ENCODE data around the gene MKX. TPM values are rescaled to one million over a fixed set of nuclear protein-coding genes. Genes with fewer than 3 reads are reported as not detected.

MKX gene
- total RNA-seq, 1 donor from 2014 or later, result 0.42 TPM

- no peak for DNase-seq
- no peak for TF ChIP-seq CTCF (IDR thresholded peaks at IDR 0.05; ENCODE audit: partially characterized antibody, unreplicated experiment)
- H3K36me3 Mint-ChIP-seq (ENCODE audit: unreplicated experiment), result no peaks in the 10 kb centered on the region
- no peak overlapping the region for H3K4me3 Mint-ChIP-seq (ENCODE audit: unreplicated experiment)
- peaks cover 3% of the 10 kb centered on the region for H3K9me3 Mint-ChIP-seq (ENCODE audit: unreplicated experiment)
- no peak overlapping the region for H3K27ac Mint-ChIP-seq (ENCODE audit: unreplicated experiment)
- H3K4me1 Mint-ChIP-seq (ENCODE audit: low read depth, unreplicated experiment), result peaks cover 46% of the 10 kb centered on the region
- no peaks in the 10 kb centered on the region for H3K27me3 Mint-ChIP-seq (ENCODE audit: unreplicated experiment)
These were observed 27.8 kb downstream of the MKX start for GRCh38 chr10:27717861-27718260.

GRCh38 chr10:27717224-27717623 lies 28.4 kb downstream of the MKX start:
- Mint-ChIP-seq H3K9me3 (ENCODE audit: unreplicated experiment) (peaks cover 3% of the 10 kb centered on the region), H3K4me1 (ENCODE audit: low read depth, unreplicated experiment) (peaks cover 46% of the 10 kb centered on the region), H3K27me3 (ENCODE audit: unreplicated experiment) (no peaks in the 10 kb centered on the region), H3K4me3 (ENCODE audit: unreplicated experiment) (no peak overlapping the region), H3K27ac (ENCODE audit: unreplicated experiment) (no peak overlapping the region), H3K36me3 (ENCODE audit: unreplicated experiment) (no peaks in the 10 kb centered on the region)
- no peak for TF ChIP-seq CTCF (IDR thresholded peaks at IDR 0.05; ENCODE audit: partially characterized antibody, unreplicated experiment)
- DNase-seq, result no peak

- H3K4me3 Mint-ChIP-seq (ENCODE audit: unreplicated experiment), result no peak overlapping the region
- H3K36me3 Mint-ChIP-seq (ENCODE audit: unreplicated experiment), result no peaks in the 10 kb centered on the region
- H3K27ac Mint-ChIP-seq (ENCODE audit: unreplicated experiment), result no peak overlapping the region
- H3K4me1 Mint-ChIP-seq (ENCODE audit: low read depth, unreplicated experiment), result peaks cover 46% of the 10 kb centered on the region
- no peaks in the 10 kb centered on the region for H3K27me3 Mint-ChIP-seq (ENCODE audit: unreplicated experiment)
- TF ChIP-seq CTCF (IDR thresholded peaks at IDR 0.05; ENCODE audit: partially characterized antibody, unreplicated experiment), result no peak
- no peak for DNase-seq
- peaks cover 3% of the 10 kb centered on the region for H3K9me3 Mint-ChIP-seq (ENCODE audit: unreplicated experiment)
These were observed 29.1 kb downstream of the MKX start for GRCh38 chr10:27716521-27716920.

GRCh38 chr10:27715505-27715904 lies 30.1 kb downstream of the MKX start:
- H3K27me3 Mint-ChIP-seq (ENCODE audit: unreplicated experiment), result no peaks in the 10 kb centered on the region
- H3K36me3 Mint-ChIP-seq (ENCODE audit: unreplicated experiment), result no peaks in the 10 kb centered on the region
- peaks cover 46% of the 10 kb centered on the region for H3K4me1 Mint-ChIP-seq (ENCODE audit: low read depth, unreplicated experiment)
- H3K4me3 Mint-ChIP-seq (ENCODE audit: unreplicated experiment), result peak overlapping the region; percentile 74
- H3K9me3 Mint-ChIP-seq (ENCODE audit: unreplicated experiment), result peaks cover 3% of the 10 kb centered on the region
- DNase-seq, result no peak
- no peak for TF ChIP-seq CTCF (IDR thresholded peaks at IDR 0.05; ENCODE audit: partially characterized antibody, unreplicated experiment)
- peak overlapping the region; percentile 90 for H3K27ac Mint-ChIP-seq (ENCODE audit: unreplicated experiment)

- no peak for DNase-seq
- Mint-ChIP-seq H3K4me3 (ENCODE audit: unreplicated experiment) (no peak overlapping the region), H3K27me3 (ENCODE audit: unreplicated experiment) (no peaks in the 10 kb centered on the region), H3K4me1 (ENCODE audit: low read depth, unreplicated experiment) (peaks cover 42% of the 10 kb centered on the region), H3K9me3 (ENCODE audit: unreplicated experiment) (peaks cover 3% of the 10 kb centered on the region), H3K36me3 (ENCODE audit: unreplicated experiment) (no peaks in the 10 kb centered on the region), H3K27ac (ENCODE audit: unreplicated experiment) (no peak overlapping the region)
- no peak for TF ChIP-seq CTCF (IDR thresholded peaks at IDR 0.05; ENCODE audit: partially characterized antibody, unreplicated experiment)
These were observed 31.3 kb downstream of the MKX start for GRCh38 chr10:27714349-27714748.

Measured in glutamatergic neuron (in vitro differentiated cells).